GM19023 (cell line): ENCODE data around the gene ULK1.

Source experiments
- ATAC-seq: cut with Tn5 transposase; IDR thresholded peaks from one replicate; pipeline ENCODE4 v1.9.1; 2021; ENCODE audit warnings: mild to moderate bottlenecking, moderate library complexity; ENCODE audit not compliant: unreplicated experiment

ULK1 gene

DNA sequence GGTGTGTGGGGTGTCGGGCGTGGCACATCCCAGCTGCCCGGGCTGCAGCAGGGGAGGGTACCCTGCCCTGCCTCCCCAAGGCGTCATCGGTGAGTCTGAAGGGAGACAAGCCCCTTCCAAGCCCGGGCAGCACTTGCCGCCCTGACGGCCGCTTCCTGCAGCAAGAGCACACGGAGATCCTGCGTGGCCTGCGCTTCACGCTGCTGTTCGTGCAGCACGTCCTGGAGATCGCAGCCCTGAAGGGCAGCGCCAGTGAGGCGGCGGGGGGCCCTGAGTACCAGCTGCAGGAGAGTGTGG lies 24.6 kb downstream of the ULK1 start:
- ATAC-seq = no peak

- no peak for ATAC-seq
These were observed 25.1 kb downstream of the ULK1 start for GRCh38 chr12:131919366-131920156.

DNA sequence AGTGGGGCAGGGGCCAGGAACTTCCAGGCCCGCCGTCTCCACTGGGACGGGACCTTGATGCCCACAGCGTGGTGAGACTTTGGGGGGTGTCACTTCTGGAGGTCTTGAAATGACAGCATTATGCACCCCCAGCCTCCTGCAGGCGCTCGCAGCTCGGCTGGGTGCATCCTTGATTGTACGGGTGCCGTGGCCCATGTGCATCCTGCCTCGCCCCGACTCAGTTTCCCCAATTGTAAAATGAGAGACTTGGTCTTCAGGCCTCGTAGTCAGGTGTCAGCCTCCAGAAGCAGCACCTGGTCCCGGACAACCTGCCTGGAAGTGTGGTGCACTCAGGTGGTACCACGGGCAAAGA lies 25.7 kb downstream of the ULK1 start:
- ATAC-seq = no peak

- no peak for ATAC-seq
These were observed 26.7 kb downstream of the ULK1 start for GRCh38 chr12:131920902-131921840.

DNA sequence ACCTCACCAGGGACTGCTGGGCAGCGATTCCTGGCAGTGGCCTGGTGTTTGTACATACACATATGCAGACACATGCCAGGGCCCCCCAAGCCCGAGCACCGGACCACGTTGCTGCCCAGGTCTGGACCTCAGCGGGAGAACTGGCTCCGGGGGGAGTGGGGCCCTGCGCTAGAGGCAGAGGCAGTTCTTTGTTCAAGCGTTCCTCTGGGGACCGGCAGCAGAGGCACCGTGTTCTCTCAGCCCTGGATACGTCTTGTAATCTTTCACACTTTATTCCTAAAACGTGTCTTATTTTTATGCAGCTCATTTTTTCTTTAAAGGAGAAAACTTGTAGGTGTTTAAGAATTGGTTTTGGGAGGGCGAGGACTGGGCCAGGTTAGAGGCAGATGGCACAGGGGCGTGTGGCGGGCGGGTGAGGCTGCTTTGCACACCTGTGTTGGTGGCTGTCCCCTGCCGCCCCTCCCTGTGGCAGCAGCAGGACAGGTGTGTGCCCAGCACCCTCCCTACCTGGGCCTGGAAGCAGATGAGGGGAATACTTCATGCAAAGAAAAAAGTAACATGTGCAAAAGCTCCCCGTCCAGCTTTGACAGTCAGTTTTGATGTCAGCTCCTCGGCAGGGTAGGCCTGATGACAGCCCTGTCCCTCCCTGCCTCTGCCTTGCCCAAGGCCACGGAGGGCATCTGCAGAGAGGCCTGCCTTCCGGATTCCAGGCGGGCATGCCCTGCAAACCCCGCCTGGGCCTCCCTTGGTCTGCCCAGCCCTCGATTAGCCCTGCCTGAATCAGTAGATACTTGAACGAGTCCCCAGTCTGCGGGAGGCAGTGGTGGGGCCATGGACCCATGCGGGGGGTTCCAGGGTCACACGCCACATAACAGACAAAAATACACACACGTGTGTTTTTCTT lies 27.7 kb downstream of the ULK1 start:
- ATAC-seq = no peak

- ATAC-seq = no peak
These were observed 28.4 kb downstream of the ULK1 start for GRCh38 chr12:131922772-131923171.

DNA sequence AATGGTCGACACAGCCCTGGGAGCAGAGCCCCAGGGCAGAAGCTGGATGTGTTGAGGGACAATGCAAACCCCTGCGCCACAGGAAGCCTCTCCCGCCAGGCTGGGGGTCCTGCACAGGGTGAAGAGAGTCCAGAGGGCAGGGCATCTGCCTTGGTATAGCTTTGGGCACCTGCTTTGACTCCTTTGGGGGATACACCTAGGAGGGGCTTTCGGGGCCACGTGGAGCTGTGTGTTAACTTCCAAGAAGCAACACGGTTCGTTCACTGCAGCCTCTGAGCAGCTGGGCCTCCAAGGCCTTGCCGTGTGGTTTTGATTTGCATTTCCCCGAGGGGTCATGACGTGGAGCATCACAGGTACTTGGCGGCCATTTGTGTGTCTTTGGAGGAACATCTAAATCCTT lies 28.8 kb downstream of the ULK1 start:
- ATAC-seq = peak; percentile 75

- ATAC-seq = no peak
These were observed 33.0 kb downstream of the ULK1 start for GRCh38 chr12:131927110-131928079.

- ATAC-seq = peak; percentile 11
These were observed 33.8 kb downstream of the ULK1 start for GRCh38 chr12:131928080-131928710.

DNA sequence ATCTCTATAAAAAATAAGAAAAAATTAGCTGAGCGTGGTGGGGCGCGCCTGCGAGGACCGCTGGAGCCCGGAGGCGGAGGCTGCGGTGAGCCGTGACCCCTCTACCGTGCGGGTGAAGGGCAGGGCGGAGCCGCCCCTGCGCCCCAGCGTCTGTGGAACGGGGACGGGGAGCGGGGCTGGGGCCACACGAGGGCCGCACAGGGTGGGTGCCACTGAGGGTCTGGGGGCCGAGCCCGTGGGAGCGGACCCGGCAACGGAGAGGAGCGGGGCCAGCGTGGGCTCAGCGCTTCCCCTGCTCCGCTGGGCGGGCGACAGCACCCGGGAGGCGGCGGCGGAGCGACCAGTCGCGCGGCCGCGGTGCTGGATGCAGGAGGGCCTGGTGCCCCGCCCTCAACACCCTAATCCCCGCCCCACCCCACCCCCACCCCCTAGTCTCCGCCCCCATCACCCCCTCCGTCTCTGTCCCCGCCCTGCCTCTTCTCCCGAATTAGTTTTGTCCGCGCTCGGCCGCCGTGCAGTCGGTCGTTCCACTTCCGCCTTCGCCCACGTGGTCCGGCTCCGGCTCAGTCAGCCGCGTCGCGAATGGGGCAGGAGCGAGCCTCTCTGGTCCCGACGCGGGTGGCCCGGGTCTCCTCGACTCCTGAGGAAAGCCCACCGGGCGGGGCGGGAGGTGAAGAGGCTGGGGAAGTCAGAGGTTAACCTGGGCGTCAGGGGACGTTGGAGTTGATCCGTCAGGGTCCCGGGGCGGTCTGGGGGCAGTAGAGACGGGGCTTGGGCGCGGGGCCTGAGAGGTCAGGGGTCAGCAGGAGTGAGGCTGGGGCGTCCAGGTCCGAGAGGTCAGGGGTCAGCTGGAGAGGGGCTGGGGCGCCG lies 34.5 kb downstream of the ULK1 start, which contains the start of gene PUS1:
PUS1 (plus strand) TSS at position 566 of the 870 bp plus-strand sequence. CDS start 447 bp downstream, outside the sequence.
- ATAC-seq = peak; percentile 65

DNA sequence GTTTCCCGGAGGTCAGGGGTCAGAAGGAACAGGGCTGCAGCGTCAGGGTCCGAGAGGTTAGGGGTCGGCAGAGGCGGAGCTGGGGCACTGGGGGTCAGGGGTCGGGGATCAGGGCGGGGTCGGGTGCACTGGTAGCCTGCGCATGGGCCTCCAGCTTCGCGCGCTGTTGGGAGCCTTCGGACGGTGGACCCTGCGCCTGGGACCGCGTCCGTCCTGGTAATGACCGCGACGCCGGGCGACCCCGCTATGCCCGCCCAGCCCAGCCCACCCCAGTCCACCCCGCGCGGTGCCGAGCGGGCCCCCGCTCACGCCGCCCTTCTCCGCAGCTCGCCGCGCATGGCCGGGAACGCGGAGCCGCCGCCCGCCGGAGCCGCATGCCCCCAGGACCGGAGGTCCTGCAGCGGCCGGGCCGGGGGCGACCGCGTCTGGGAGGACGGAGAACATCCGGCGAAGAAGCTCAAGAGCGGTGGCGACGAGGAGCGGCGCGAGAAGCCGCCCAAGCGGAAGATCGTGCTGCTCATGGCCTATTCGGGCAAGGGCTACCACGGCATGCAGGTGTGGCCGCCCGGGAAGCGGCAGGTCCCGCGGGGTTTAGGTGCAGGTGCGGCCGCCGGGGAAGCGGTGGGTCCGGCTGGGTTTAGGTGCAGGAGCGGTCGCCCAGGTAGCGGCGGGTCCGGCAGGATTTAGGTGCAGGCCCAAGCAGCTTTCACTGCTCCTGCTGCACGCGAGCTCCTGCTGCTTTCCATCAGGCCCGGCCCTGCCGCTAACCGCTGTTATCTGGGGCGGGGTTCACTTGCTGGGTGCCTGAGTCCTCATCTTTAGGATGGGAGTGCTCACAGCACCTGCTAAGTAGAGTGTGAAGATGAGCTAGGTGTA lies 35.4 kb downstream of the ULK1 start:
- ATAC-seq = peak; percentile 17

DNA sequence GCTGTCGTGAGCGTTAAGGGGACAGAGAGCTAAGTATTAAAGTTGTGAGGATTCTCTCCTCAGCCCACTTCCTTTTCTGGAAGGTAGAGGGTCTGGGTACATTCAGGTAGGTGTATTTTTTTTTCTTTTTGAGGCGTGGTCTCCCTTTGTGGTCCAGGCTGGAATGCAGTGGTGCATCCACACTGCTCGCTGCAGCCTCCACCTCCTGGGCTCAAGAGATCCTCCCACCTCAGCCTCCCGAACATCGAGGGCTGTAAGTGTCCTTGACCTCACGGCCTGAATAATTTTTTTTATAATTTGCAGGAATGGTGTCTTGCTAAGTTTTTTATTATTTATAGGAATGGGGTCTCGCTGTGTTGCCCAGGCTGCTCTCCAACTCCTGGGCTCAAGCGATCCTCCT lies 36.1 kb downstream of the ULK1 start:
- no peak for ATAC-seq

GRCh38 chr12:131933387-131933786 lies 39.0 kb downstream of the ULK1 start:
- no peak for ATAC-seq

DNA sequence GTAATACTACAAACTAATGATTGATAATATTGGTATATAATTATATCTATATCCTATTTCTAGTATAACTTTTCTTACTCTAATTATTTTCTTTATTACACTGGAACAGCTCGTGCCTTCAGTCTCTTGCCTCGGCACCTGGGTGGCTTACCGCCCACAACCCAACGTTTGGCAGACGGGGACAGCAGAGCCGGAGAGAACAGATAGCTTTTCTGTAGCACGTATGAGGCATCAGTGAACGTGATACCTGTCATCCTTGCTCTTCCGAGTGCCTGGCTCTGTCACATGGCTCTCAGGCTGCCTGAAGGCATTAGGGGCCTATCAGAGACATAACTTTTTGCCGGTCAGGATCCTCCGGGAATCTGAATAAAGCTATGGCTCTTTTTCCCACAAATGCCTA lies 40.1 kb downstream of the ULK1 start:
- ATAC-seq = no peak

DNA sequence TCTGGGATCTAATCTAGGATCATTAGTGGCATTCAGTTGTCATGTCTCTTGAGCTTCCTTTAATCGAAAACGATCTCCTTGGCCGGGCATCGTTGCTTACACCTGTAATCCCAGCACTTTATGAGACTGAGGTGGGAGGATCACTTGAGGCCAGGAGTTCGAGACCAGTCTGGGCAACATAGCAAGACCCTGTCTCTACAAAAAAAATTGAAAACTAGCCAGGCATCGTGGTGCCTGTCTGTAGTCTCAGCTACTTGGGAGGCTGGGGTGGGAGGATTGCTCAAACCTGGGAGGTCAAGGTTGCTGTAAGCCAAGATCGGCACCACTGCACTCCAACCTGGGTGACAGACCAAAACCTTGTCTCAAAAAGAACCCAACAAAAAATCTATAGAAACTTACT lies 43.7 kb downstream of the ULK1 start:
- no peak for ATAC-seq

DNA sequence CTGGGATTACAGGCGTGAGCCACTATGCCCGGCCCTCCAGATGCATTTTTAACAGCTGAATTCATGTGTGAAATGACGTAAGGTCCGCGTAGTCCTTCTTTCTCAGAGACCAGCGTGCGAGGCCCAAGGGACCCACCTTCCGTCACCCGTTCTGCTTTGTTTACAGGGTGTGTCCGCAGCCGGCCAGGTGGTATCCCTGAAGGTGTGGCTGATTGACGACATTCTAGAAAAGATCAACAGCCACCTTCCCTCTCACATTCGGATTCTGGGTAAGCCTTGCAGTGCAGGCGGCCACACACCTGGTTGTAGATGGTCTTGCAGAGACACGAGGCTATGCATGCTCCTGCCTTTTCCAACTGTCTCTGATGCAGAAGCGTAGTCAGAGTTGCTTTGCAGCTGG lies 44.6 kb downstream of the ULK1 start:
- no peak for ATAC-seq

DNA sequence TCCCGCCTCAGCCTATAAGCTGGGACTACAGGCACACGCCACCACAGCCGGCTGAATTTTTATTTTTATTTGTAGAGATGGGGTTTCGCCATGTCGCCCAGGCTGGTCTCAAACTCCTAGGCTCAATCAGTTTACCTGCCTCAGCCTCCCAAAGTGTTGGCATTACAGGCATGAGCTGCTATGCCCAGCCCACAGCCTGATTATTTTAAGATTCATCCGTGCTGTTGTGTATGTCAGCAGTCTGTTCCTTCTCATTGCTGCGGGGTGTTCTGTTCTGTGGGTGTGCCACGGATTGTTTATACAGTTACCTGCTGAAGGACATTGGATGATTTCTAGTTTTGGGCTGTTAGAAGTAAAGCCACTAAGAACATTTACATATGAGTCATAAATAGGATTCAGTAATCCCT lies 45.7 kb downstream of the ULK1 start:
- ATAC-seq = no peak
